NB4 (cell line): ENCODE measurements around the gene WDR35.
"Not testable (repeated sequence)": the region's sequence is repeated elsewhere in the genome, so short reads cannot be mapped to it uniquely, and the experiment has no call there.

ENCODE experiments used
- DNase-seq: peaks from one replicate; pipeline ENCODE4 v3.0.0; 2010; ENCODE audit warnings: low read depth
- H3K4me3 ChIP-seq: one replicate; pipeline ENCODE4 v1.5.1; 2011; ENCODE audit warnings: mild to moderate bottlenecking, low read depth, low read length, moderate library complexity
- CTCF ChIP-seq: IDR thresholded peaks from one replicate; pipeline ENCODE4 v1.5.1; 2012; ENCODE audit warnings: low read depth, low read length
- MAX ChIP-seq: IDR thresholded peaks from 2 replicates; pipeline ENCODE4 v1.6.1; 2011; ENCODE audit warnings: low read depth, low read length
- MYC ChIP-seq: IDR thresholded peaks from 2 replicates; pipeline ENCODE4 v1.6.1; 2011; ENCODE audit warnings: low read depth, low read length
- POLR2A ChIP-seq: IDR thresholded peaks from 2 replicates; pipeline ENCODE4 v1.6.1; 2011; ENCODE audit warnings: mild to moderate bottlenecking; ENCODE audit not compliant: insufficient read length; ENCODE audit errors: extremely low read depth

WDR35 gene

GRCh38 chr2:19929226-19929625 is 60.7 kb downstream of the WDR35 start:
- TF ChIP-seq MAX (no peak), POLR2A (no peak), CTCF (no peak), MYC (no peak)
- no peak overlapping the region for H3K4me3 ChIP-seq
- DNase-seq, result no peak

GRCh38 chr2:19927816-19928215 is 62.1 kb downstream of the WDR35 start:
- H3K4me3 ChIP-seq, DNase-seq: not testable (repeated sequence)

GRCh38 chr2:19924526-19924925 is 65.4 kb downstream of the WDR35 start:
- not testable (repeated sequence) for H3K4me3 ChIP-seq, DNase-seq

GRCh38 chr2:19922188-19922587 is 67.7 kb downstream of the WDR35 start:
- not testable (repeated sequence) for DNase-seq, H3K4me3 ChIP-seq

GRCh38 chr2:19916385-19916950 is 73.4 kb downstream of the WDR35 start:
- TF ChIP-seq CTCF (no peak), POLR2A (no peak), MYC (no peak), MAX (no peak)
- H3K4me3 ChIP-seq, result no peak overlapping the region
- no peak for DNase-seq

GRCh38 chr2:19914266-19914975 is 75.5 kb downstream of the WDR35 start:
- H3K4me3 ChIP-seq, result no peak overlapping the region
- no peak for DNase-seq
- TF ChIP-seq CTCF, result no peak
- TF ChIP-seq MAX, result no peak
- TF ChIP-seq POLR2A, result no peak
- TF ChIP-seq MYC, result no peak

GRCh38 chr2:19911808-19912509 is 77.9 kb downstream of the WDR35 start:
- TF ChIP-seq CTCF (no peak), MAX (no peak), POLR2A (no peak), MYC (no peak)
- DNase-seq, result no peak
- no peak overlapping the region for H3K4me3 ChIP-seq
